Osteoblast (primary cell): ENCODE data around the gene TRPM7. TPM values are rescaled to one million over a fixed set of nuclear protein-coding genes. Genes with fewer than 3 reads are reported as not detected.
"Not testable (repeated sequence)": the region's sequence is repeated elsewhere in the genome, so short reads cannot be mapped to it uniquely, and the experiment has no call there.

Experiments
- DNase-seq: peaks from one replicate; pipeline ENCODE4 v3.0.0; 2011; ENCODE audit warnings: low spot score, mixed read lengths; ENCODE audit not compliant: insufficient read length; ENCODE audit errors: missing footprints
- H2AFZ ChIP-seq: 2 replicates; pipeline ENCODE4 v1.6.0; 2011; ENCODE audit warnings: mild to moderate bottlenecking, low read length
- H3K27ac ChIP-seq: 2 replicates; pipeline ENCODE4 v1.5.1; 2011; ENCODE audit warnings: mild to moderate bottlenecking, low read depth, low read length, moderate library complexity
- H3K27me3 ChIP-seq: 2 replicates; pipeline ENCODE4 v1.6.0; 2012; ENCODE audit warnings: mild to moderate bottlenecking, control low read depth, inconsistent platforms, low read length, moderate library complexity; ENCODE audit not compliant: insufficient read depth
- H3K36me3 ChIP-seq: 2 replicates; pipeline ENCODE4 v1.5.1; 2011; ENCODE audit warnings: mild to moderate bottlenecking, low read length, control low read depth, moderate library complexity; ENCODE audit not compliant: insufficient read depth
- H3K4me1 ChIP-seq: 2 replicates; pipeline ENCODE4 v1.5.1; 2011; ENCODE audit warnings: mild to moderate bottlenecking, low read length, control low read depth, moderate library complexity; ENCODE audit not compliant: insufficient read depth
- H3K4me2 ChIP-seq: 2 replicates; pipeline ENCODE4 v1.6.0; 2011; ENCODE audit warnings: mild to moderate bottlenecking, low read length; ENCODE audit not compliant: insufficient read depth
- H3K4me3 ChIP-seq: fragments of 200-600 bp; sonication (generic); 3 replicates; pipeline ENCODE4 v1.5.1; 2012; ENCODE audit warnings: mild to moderate bottlenecking, low read length, inconsistent platforms; ENCODE audit not compliant: insufficient read depth
- H3K79me2 ChIP-seq: 2 replicates; pipeline ENCODE4 v1.6.0; 2012; ENCODE audit warnings: mild to moderate bottlenecking, low read length, control low read depth, inconsistent platforms; ENCODE audit not compliant: insufficient read depth
- H3K9me3 ChIP-seq: 2 replicates; pipeline ENCODE4 v1.5.1; 2011; ENCODE audit warnings: low read depth, low read length, control low read depth
- H4K20me1 ChIP-seq: 2 replicates; pipeline ENCODE4 v1.6.0; 2012; ENCODE audit warnings: mild to moderate bottlenecking, low read length, control low read depth; ENCODE audit not compliant: insufficient read depth
- total RNA-seq: library from RNA; depleted of rRNA; stranded (reverse); fragments of >200 nt; gene quantifications from 2 replicates; pipeline ENCODE4 v1.2.3, GENCODE V29; 2012
- TF ChIP-seq, protein P1 (sequence below): IDR thresholded peaks from 2 replicates; pipeline ENCODE4 v1.5.1; 2011; ENCODE audit warnings: mild to moderate bottlenecking, low read depth, low read length, moderate library complexity; ENCODE audit errors: extremely low read depth

TRPM7 gene
- total RNA-seq, 1 donor: 116 TPM

DNA sequence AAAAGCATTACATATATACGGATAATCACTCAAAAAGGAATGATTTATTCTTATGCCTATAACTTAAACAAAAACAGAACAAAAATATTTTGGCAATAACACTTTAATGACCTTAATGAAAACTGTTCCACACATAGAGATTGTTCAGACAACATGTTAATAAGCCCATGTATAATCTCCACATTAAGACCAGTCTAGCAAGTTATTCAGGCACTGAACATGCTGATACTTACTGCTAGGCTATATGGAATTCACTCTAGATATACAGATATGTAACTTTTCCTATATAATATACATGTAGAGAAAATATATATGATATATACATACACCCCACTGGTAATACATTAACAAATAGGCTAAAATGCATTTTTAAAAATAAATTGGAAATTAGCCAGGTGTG lies 96.3 kb downstream of the TRPM7 start:
- Histone ChIP-seq H3K27me3 (no peaks in the 10 kb centered on the region), H2AFZ (no peak overlapping the region), H3K4me2 (no peak overlapping the region), H3K9me3 (no peaks in the 10 kb centered on the region), H3K4me3 (no peak overlapping the region), H3K36me3 (peaks cover 76% of the 10 kb centered on the region), H3K4me1 (no peaks in the 10 kb centered on the region), H3K27ac (no peak overlapping the region), H4K20me1 (no peaks in the 10 kb centered on the region), H3K79me2 (no peaks in the 10 kb centered on the region)
- TF ChIP-seq, protein P1, sequence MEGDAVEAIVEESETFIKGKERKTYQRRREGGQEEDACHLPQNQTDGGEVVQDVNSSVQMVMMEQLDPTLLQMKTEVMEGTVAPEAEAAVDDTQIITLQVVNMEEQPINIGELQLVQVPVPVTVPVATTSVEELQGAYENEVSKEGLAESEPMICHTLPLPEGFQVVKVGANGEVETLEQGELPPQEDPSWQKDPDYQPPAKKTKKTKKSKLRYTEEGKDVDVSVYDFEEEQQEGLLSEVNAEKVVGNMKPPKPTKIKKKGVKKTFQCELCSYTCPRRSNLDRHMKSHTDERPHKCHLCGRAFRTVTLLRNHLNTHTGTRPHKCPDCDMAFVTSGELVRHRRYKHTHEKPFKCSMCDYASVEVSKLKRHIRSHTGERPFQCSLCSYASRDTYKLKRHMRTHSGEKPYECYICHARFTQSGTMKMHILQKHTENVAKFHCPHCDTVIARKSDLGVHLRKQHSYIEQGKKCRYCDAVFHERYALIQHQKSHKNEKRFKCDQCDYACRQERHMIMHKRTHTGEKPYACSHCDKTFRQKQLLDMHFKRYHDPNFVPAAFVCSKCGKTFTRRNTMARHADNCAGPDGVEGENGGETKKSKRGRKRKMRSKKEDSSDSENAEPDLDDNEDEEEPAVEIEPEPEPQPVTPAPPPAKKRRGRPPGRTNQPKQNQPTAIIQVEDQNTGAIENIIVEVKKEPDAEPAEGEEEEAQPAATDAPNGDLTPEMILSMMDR: no peak
- no peak for DNase-seq

- DNase-seq: no peak
- Histone ChIP-seq H4K20me1 (no peaks in the 10 kb centered on the region), H3K27ac (no peak overlapping the region), H3K36me3 (peaks cover 70% of the 10 kb centered on the region), H2AFZ (no peak overlapping the region), H3K9me3 (no peaks in the 10 kb centered on the region), H3K79me2 (no peaks in the 10 kb centered on the region), H3K4me2 (no peak overlapping the region), H3K27me3 (no peaks in the 10 kb centered on the region), H3K4me1 (no peaks in the 10 kb centered on the region), H3K4me3 (no peak overlapping the region)
- TF ChIP-seq, protein P1: no peak
Observed at GRCh38 chr15:50577492-50577891, 109.1 kb downstream of the TRPM7 start.

- Histone ChIP-seq H2AFZ (no peak overlapping the region), H3K36me3 (peaks cover 69% of the 10 kb centered on the region), H3K79me2 (no peaks in the 10 kb centered on the region), H3K4me1 (no peaks in the 10 kb centered on the region), H3K9me3 (no peaks in the 10 kb centered on the region), H3K4me3 (no peak overlapping the region), H3K4me2 (no peak overlapping the region), H3K27ac (no peak overlapping the region), H4K20me1 (no peaks in the 10 kb centered on the region), H3K27me3 (no peaks in the 10 kb centered on the region)
- DNase-seq: no peak
- TF ChIP-seq, protein P1: no peak
Observed at GRCh38 chr15:50576166-50576565, 110.4 kb downstream of the TRPM7 start.

GRCh38 chr15:50573842-50574241 lies 112.8 kb downstream of the TRPM7 start:
- not testable (repeated sequence) for H3K27me3 ChIP-seq, H3K4me1 ChIP-seq, H3K4me2 ChIP-seq, H2AFZ ChIP-seq, H3K9me3 ChIP-seq, H3K4me3 ChIP-seq, DNase-seq, H3K27ac ChIP-seq, H3K79me2 ChIP-seq, H4K20me1 ChIP-seq
- H3K36me3 ChIP-seq: peaks cover 67% of the 10 kb centered on the region
